Measurements from ENCODE around the gene SMIM5. TPM values are rescaled to one million over a fixed set of nuclear protein-coding genes. Genes with fewer than 3 reads are reported as not detected.

The SMIM5 gene
- total RNA-seq, 2 experiments from 2014 or later: 0.06 TPM; not detected in 1

GRCh38 chr17:75633486-75634375 is 497 bp downstream of the SMIM5 start:
- no peaks in the 10 kb centered on the region for H4K20me1 ChIP-seq (ENCODE audit: insufficient read depth, low read length)
- no peaks in the 10 kb centered on the region for H3K9me2 ChIP-seq (ENCODE audit: insufficient read depth, low read length)
- intact Hi-C loops (cut with micrococcal nuclease; ENCODE audit: unreplicated experiment): loop anchor here (1.0 to 5.0 kb wide), 4 partner anchors 20 to 114 kb away; partner anchors contain the start of genes RECQL5 and SAP30BP
- ChIA-PET CTCF (ENCODE audit: unreplicated experiment) (interaction anchor here (0.5 to 2.4 kb wide), 17 partner anchors 8 to 365 kb away, joined by 3 to 35 read pairs (median 4); partner anchors contain the start of gene ITGB4), POLR2A (interaction anchor here (0.5 to 2.0 kb wide), 8 partner anchors 22 to 623 kb away, joined by 3 to 7 read pairs (median 4); a partner anchor contains a TSS)
- no peaks in the 10 kb centered on the region for H3K79me2 ChIP-seq (ENCODE audit: insufficient read depth, low read depth, low read length)
- peaks cover 19% of the 10 kb centered on the region; the same call in 1 of the 2 replicates for H3K36me3 ChIP-seq (ENCODE audit: insufficient read depth, low read length)
- peak overlapping the region; percentile 48 for H3K4me2 ChIP-seq (ENCODE audit: low read length)
- peak; percentile 88 for DNase-seq (ENCODE audit: low spot score)
- H3K27ac ChIP-seq (ENCODE audit: low read depth, low read length, poor library complexity, severe bottlenecking): peak overlapping the region; percentile 23
- no TSS peak for BruUV-seq (replicated peaks)
- TF ChIP-seq, protein P1, sequence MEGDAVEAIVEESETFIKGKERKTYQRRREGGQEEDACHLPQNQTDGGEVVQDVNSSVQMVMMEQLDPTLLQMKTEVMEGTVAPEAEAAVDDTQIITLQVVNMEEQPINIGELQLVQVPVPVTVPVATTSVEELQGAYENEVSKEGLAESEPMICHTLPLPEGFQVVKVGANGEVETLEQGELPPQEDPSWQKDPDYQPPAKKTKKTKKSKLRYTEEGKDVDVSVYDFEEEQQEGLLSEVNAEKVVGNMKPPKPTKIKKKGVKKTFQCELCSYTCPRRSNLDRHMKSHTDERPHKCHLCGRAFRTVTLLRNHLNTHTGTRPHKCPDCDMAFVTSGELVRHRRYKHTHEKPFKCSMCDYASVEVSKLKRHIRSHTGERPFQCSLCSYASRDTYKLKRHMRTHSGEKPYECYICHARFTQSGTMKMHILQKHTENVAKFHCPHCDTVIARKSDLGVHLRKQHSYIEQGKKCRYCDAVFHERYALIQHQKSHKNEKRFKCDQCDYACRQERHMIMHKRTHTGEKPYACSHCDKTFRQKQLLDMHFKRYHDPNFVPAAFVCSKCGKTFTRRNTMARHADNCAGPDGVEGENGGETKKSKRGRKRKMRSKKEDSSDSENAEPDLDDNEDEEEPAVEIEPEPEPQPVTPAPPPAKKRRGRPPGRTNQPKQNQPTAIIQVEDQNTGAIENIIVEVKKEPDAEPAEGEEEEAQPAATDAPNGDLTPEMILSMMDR (conservative IDR thresholded peaks at IDR 0.05; ENCODE audit: low read length): peak; percentile 82
- TF ChIP-seq EZH2phosphoT487 (IDR thresholded peaks at IDR 0.05; ENCODE audit: borderline replicate concordance, low read depth, low read length): no peak
- peaks cover 22% of the 10 kb centered on the region for H3K4me1 ChIP-seq (ENCODE audit: insufficient read depth, low read length, poor library complexity, severe bottlenecking)
- H3K4me3 ChIP-seq (ENCODE audit: low read depth, low read length, poor library complexity, severe bottlenecking): no peak overlapping the region
- no peaks in the 10 kb centered on the region for H3K9me3 ChIP-seq (ENCODE audit: low read length)
- H2AFZ ChIP-seq (ENCODE audit: low read length): no peak overlapping the region

DNA sequence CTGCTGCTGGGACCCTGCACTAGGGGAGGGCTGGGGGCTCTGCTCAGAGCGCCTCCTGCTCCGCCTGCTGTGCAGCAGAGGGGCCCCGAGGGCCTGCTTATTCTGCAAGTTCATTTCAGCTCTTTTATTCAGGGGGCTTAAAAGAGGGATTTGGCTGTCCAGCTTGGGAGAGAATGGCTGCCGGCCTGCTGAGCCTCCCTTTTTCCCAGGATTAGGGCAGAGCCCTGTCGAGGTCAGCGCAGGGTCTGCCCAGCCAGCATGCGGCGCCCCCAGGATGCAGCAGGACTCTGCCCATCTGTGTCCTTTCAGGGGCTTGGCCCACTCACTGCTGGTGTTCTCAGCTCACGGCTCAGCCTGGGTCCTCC is 1.1 kb downstream of the SMIM5 start:
- H3K4me3 ChIP-seq (ENCODE audit: low read depth, low read length, poor library complexity, severe bottlenecking): no peak overlapping the region
- ChIA-PET CTCF (ENCODE audit: unreplicated experiment) (interaction anchor here (0.5 to 2.4 kb wide), 7 partner anchors 19 to 161 kb away, joined by 3 to 35 read pairs (median 3); no protein-coding TSS in a partner anchor), POLR2A (interaction anchor here (0.6 to 2.0 kb wide), 3 partner anchors 114 to 624 kb away, joined by 4 to 7 read pairs (median 5); no protein-coding TSS in a partner anchor)
- H3K4me1 ChIP-seq (ENCODE audit: insufficient read depth, low read length, poor library complexity, severe bottlenecking): peaks cover 22% of the 10 kb centered on the region
- peaks cover 15% of the 10 kb centered on the region; the same call in 1 of the 2 replicates for H3K36me3 ChIP-seq (ENCODE audit: insufficient read depth, low read length)
- H4K20me1 ChIP-seq (ENCODE audit: insufficient read depth, low read length): no peaks in the 10 kb centered on the region
- H3K27ac ChIP-seq (ENCODE audit: low read depth, low read length, poor library complexity, severe bottlenecking): no peak overlapping the region
- no peaks in the 10 kb centered on the region for H3K9me3 ChIP-seq (ENCODE audit: low read length)
- no TSS peak for BruUV-seq (replicated peaks)
- DNase-seq (ENCODE audit: low spot score): no peak
- no peak overlapping the region for H2AFZ ChIP-seq (ENCODE audit: low read length)
- no peaks in the 10 kb centered on the region for H3K9me2 ChIP-seq (ENCODE audit: insufficient read depth, low read length)
- TF ChIP-seq, protein P1 (conservative IDR thresholded peaks at IDR 0.05; ENCODE audit: low read length): no peak
- TF ChIP-seq EZH2phosphoT487 (IDR thresholded peaks at IDR 0.05; ENCODE audit: borderline replicate concordance, low read depth, low read length): no peak
- H3K4me2 ChIP-seq (ENCODE audit: low read length): no peak overlapping the region
- intact Hi-C loops (cut with micrococcal nuclease; ENCODE audit: unreplicated experiment): loop anchor here (5.0 kb wide), 1 partner anchor 33 kb away; the partner anchor contains the start of genes RECQL5 and SAP30BP
- no peaks in the 10 kb centered on the region for H3K79me2 ChIP-seq (ENCODE audit: insufficient read depth, low read depth, low read length)

All from OCI-LY7 (cell line).